K562 (cell line): ENCODE measurements around the gene TMEM63A. TPM values are rescaled to one million over a fixed set of nuclear protein-coding genes. Genes with fewer than 3 reads are reported as not detected.

Experiments used
- ZNF12 ChIP-seq: sonication (generic); formaldehyde crosslinking; IDR thresholded peaks from 2 replicates; pipeline ENCODE4 v1.4.0; 2020; ENCODE audit warnings: mild to moderate bottlenecking, missing genetic modification reagents
- polyA plus RNA-seq, 8 experiments: library from polyadenylated mRNA; depleted of rRNA in 4 of 8; stranded (reverse) in 5 of 8; unstranded in 3 of 8; fragments of >200 nt; fragmentation: Nextera tagmentation in 2 of 8; fragmentation: Illumina TruSeq in 1 of 8; extraction: Ambion mirVana in 2 of 8; extraction: Trizol in 1 of 8; gene quantifications; 2 replicates each; pipeline versions ENCODE4 v1.2.1 to v1.2.3, GENCODE V29; 2011 to 2014; ENCODE audit warnings: inconsistent platforms in 1 of 8, missing spikeins in 1 of 8
- total RNA-seq, 7 experiments: library from RNA; depleted of rRNA in 6 of 7; stranded (reverse); fragments of >200 nt in 6 of 7; fragmentation: Illumina TruSeq in 2 of 7; extraction: Trizol in 2 of 7; gene quantifications; 2 replicates each; pipeline versions ENCODE4 v1.2.1 to v1.2.3, GENCODE V29; 2011 to 2021; ENCODE audit warnings: low replicate concordance in 1 of 7
- TF ChIP-seq, protein P1 (sequence below), 2 experiments: fragments of 450-650 bp; IDR thresholded peaks; 2 replicates each; pipeline ENCODE4 v1.6.1; 2016; ENCODE audit warnings: mild to moderate bottlenecking in 2 of 2, borderline replicate concordance in 1 of 2, low read depth in 1 of 2, moderate library complexity in 1 of 2

Gene TMEM63A
- total and polyA plus RNA-seq, 9 of the 15 experiments (the other 6 are each of a cell fraction or from before 2014, with no cell fraction given): 2.0 to 54.6 (median 17.5) TPM

DNA sequence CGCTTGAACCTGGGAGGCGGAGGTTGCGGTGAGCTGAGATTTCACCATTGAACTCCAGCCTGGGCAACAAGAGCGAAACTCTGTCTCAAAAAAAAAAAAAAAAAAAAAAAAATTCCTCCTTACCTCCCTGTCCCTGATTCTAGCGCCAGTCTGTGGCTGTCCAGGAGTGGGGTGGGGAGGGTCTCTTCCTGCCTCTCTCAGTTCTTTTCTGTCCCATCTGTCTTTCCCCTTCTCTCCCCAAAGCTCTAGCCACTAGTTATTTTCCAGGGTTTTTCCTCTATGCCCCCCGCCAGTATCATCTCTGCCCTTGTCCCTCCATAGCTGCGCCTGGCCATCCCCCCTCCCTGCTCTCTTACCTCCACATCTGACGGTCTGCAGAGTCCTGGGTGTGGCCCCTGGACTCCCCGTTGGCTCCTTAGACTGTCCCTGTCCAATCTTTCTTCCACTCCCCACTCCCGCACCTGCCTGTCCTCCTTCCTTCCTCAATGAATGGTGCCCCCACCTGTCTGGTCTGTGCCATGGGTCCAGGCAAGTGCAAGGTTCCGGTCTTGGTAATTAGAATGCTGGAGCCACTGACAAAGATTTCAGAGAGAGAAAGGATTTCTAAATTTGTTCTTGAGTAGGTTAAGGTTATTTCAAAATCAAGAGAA is 1.6 kb upstream of the TMEM63A start (continued):
- TF ChIP-seq, protein P1, sequence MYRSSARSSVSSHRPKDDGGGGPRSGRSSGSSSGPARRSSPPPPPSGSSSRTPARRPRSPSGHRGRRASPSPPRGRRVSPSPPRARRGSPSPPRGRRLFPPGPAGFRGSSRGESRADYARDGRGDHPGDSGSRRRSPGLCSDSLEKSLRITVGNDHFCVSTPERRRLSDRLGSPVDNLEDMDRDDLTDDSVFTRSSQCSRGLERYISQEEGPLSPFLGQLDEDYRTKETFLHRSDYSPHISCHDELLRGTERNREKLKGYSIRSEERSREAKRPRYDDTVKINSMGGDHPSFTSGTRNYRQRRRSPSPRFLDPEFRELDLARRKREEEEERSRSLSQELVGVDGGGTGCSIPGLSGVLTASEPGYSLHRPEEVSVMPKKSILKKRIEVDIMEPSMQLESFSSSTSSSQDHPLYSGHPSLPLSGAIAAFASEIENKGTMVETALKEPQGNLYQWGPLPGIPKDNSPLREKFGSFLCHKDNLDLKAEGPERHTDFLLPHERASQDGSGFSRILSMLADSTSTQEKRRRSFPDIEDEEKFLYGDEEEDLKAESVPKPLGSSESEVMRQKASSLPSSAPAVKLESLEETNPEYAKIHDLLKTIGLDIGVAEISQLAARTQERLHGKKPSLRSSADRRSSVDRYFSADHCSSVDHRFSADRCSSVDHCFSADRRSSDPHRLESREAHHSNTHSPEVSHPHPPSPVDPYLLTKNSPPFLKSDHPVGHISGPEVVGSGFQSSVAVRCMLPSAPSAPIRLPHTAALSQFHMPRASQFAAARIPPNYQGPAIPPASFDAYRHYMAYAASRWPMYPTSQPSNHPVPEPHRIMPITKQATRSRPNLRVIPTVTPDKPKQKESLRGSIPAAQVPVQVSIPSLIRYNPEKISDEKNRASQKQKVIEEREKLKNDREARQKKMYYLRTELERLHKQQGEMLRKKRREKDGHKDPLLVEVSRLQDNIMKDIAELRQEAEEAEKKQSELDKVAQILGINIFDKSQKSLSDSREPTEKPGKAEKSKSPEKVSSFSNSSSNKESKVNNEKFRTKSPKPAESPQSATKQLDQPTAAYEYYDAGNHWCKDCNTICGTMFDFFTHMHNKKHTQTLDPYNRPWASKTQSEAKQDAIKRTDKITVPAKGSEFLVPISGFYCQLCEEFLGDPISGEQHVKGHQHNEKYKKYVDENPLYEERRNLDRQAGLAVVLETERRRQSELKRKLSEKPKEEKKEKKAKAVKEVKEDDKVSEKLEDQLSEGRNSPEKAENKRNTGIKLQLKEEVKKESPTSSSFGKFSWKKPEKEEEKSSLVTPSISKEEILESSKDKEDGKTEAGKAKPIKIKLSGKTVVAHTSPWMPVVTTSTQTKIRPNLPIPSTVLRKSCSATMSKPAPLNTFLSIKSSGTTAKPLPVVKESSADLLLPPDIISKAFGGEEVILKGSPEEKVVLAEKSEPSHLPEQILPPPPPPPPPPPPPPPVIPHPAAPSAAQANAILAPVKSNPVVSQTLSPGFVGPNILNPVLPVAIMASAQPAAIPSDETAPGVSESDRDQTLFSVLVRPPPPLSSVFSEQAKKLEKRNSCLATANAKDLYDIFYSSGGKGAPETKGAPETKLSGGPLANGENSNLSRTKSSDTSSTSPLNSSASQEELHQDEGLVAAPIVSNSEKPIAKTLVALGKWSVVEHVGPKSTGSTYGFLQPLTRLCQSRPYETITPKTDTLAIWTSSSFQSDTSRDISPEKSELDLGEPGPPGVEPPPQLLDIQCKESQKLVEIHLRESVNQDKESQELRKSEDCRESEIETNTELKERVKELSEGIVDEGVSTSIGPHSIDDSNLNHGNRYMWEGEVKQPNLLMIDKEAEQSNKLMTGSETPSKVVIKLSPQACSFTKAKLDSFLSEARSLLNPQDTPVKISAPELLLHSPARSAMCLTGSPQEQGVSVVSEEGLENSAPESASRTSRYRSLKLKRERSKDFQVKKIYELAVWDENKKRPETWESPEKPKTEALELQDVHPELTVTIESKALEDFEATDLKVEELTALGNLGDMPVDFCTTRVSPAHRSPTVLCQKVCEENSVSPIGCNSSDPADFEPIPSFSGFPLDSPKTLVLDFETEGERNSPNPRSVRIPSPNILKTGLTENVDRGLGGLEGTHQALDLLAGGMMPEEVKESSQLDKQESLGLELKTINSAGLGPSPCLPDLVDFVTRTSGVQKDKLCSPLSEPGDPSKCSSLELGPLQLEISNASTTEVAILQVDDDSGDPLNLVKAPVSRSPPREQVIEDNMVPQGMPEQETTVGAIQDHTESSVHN (IDR thresholded peaks at IDR 0.05; ENCODE audit: borderline replicate concordance in 1 of 2, low read depth in 1 of 2): no peak
- 0 out of 2 replicates have a peak, but pooled peaks have one; percentile 11 for TF ChIP-seq ZNF12 (CRISPR knock-in tag)
